IMR-90 (cell line): ENCODE data around the gene OPN5. TPM values are rescaled to one million over a fixed set of nuclear protein-coding genes. Genes with fewer than 3 reads are reported as not detected.

ENCODE experiments used
- ATAC-seq: fragments of 200-7000 bp; cut with Tn5 transposase; 2 replicates; pipeline ENCODE4 v1.9.1; 2020; ENCODE audit warnings: low read depth, mild to moderate bottlenecking, moderate library complexity
- BruUV-seq: library from RNA; stranded (reverse); fragments of 400-500 nt; replicated peaks from 2 replicates; lab custom pipeline; 2021; lab: Mats Ljungman, UMichigan
- CTCF ChIA-PET: fragments of 300-600 bp; formaldehyde crosslinking; extraction: SDS; loops from one replicate; lab custom pipeline; 2021; ENCODE audit warnings: antibody characterized with exemption; lab: Yijun Ruan, JAX
- POLR2A ChIA-PET: fragments of 300-600 bp; sonication (Branson Sonifier 250); formaldehyde crosslinking; loops from one replicate; lab custom pipeline; 2022; ENCODE audit warnings: antibody characterized with exemption; ENCODE audit not compliant: unreplicated experiment; lab: Charles Lee
- DNase-seq: peaks from one replicate; pipeline ENCODE4 v3.0.0; 2013
- H2AFZ ChIP-seq: replicated peaks from 2 replicates; pipeline ENCODE3; 2013; ENCODE audit warnings: low read length, mild to moderate bottlenecking; ENCODE audit not compliant: poor library complexity
- H2AK5ac ChIP-seq: 2 replicates; pipeline ENCODE4 v1.6.1; 2013; ENCODE audit warnings: low read depth, low read length, inconsistent platforms
- H2AK9ac ChIP-seq: replicated peaks from 2 replicates; pipeline ENCODE3; 2013; ENCODE audit warnings: mild to moderate bottlenecking, low read depth, low read length, moderate library complexity; ENCODE audit not compliant: poor library complexity
- H2BK120ac ChIP-seq: 2 replicates; pipeline ENCODE4 v1.6.1; 2013; ENCODE audit warnings: low read depth, low read length, inconsistent platforms
- H2BK15ac ChIP-seq: 3 replicates; pipeline ENCODE4 v1.6.1; 2013; ENCODE audit warnings: low read depth, low read length, inconsistent platforms
- H2BK20ac ChIP-seq: 2 replicates; pipeline ENCODE4 v1.6.1; 2013; ENCODE audit warnings: low read depth, mild to moderate bottlenecking, inconsistent platforms, low read length, moderate library complexity
- H2BK5ac ChIP-seq: 2 replicates; pipeline ENCODE4 v1.6.1; 2013; ENCODE audit warnings: mild to moderate bottlenecking, low read depth, low read length, inconsistent platforms; ENCODE audit not compliant: poor library complexity, severe bottlenecking
- H3K14ac ChIP-seq: replicated peaks from 2 replicates; pipeline ENCODE4 v1.6.1; 2013; ENCODE audit warnings: low read depth, low read length, inconsistent platforms
- H3K18ac ChIP-seq: 2 replicates; pipeline ENCODE4 v1.6.1; 2013; ENCODE audit warnings: low read depth, low read length, control low read depth
- H3K23ac ChIP-seq: 2 replicates; pipeline ENCODE4 v1.6.1; 2013; ENCODE audit warnings: low read depth, low read length, inconsistent platforms
- H3K27ac ChIP-seq: 2 replicates; pipeline ENCODE4 v1.5.1; 2013; ENCODE audit warnings: mild to moderate bottlenecking, control low read depth, low read length; ENCODE audit not compliant: insufficient read depth
- H3K27me3 ChIP-seq: 2 replicates; pipeline ENCODE4 v1.6.1; 2013; ENCODE audit warnings: low read length; ENCODE audit not compliant: control insufficient read depth, insufficient read depth
- H3K36me3 ChIP-seq: 2 replicates; pipeline ENCODE4 v1.6.1; 2013; ENCODE audit warnings: low read length, mixed read lengths; ENCODE audit not compliant: control insufficient read depth, insufficient read depth
- H3K4ac ChIP-seq: 2 replicates; pipeline ENCODE4 v1.6.1; 2013; ENCODE audit warnings: low read depth, low read length, inconsistent platforms
- H3K4me1 ChIP-seq: 2 replicates; pipeline ENCODE4 v1.6.1; 2013; ENCODE audit warnings: low read length, mixed read lengths; ENCODE audit not compliant: control insufficient read depth, insufficient read depth
- H3K4me2 ChIP-seq: 2 replicates; pipeline ENCODE4 v1.6.1; 2013; ENCODE audit warnings: low read depth, mild to moderate bottlenecking, control low read depth, low read length, moderate library complexity
- H3K4me3 ChIP-seq: 2 replicates; pipeline ENCODE4 v1.5.1; 2013; ENCODE audit warnings: low read depth, mild to moderate bottlenecking, control low read depth, low read length, moderate library complexity; ENCODE audit not compliant: insufficient read depth
- H3K56ac ChIP-seq: 2 replicates; pipeline ENCODE4 v1.6.1; 2013; ENCODE audit warnings: low read length, inconsistent platforms; ENCODE audit not compliant: insufficient read depth; ENCODE audit errors: extremely low read depth
- H3K79me1 ChIP-seq, 2 experiments: 2 replicates each; pipeline ENCODE4 v1.6.1; 2013; ENCODE audit warnings: low read length in 2 of 2, inconsistent platforms in 1 of 2, low read depth in 1 of 2
- H3K9ac ChIP-seq: 2 replicates; pipeline ENCODE4 v1.6.1; 2013; ENCODE audit warnings: low read depth, low read length, control low read depth
- H3K9me1 ChIP-seq: 2 replicates; pipeline ENCODE4 v1.6.1; 2013; ENCODE audit warnings: low read length, inconsistent platforms; ENCODE audit not compliant: insufficient read depth
- H3K9me3 ChIP-seq: 2 replicates; pipeline ENCODE4 v1.6.1; 2013; ENCODE audit warnings: low read length; ENCODE audit not compliant: control insufficient read depth, insufficient read depth
- H4K20me1 ChIP-seq: 2 replicates; pipeline ENCODE4 v1.6.1; 2013; ENCODE audit warnings: low read length, inconsistent platforms; ENCODE audit not compliant: insufficient read depth
- H4K5ac ChIP-seq: 2 replicates; pipeline ENCODE4 v1.6.1; 2013; ENCODE audit warnings: mild to moderate bottlenecking, low read depth, low read length, control low read depth
- H4K8ac ChIP-seq, 2 experiments: 2 replicates each; pipeline ENCODE4 v1.6.1; 2013; ENCODE audit warnings: low read depth in 2 of 2, low read length in 2 of 2, control low read depth in 1 of 2, inconsistent platforms in 1 of 2
- H4K91ac ChIP-seq: 2 replicates; pipeline ENCODE4 v1.6.1; 2013; ENCODE audit warnings: low read depth, low read length, inconsistent platforms; ENCODE audit not compliant: insufficient read depth
- FOS ChIP-seq: fragments of 150-350 bp; IDR thresholded peaks from 2 replicates; pipeline ENCODE4 v1.6.1; 2016; ENCODE audit warnings: low read depth, low read length
- RCOR1 ChIP-seq: IDR thresholded peaks from 2 replicates; pipeline ENCODE4 v1.6.1; 2012; ENCODE audit warnings: mild to moderate bottlenecking, low read length, improper control_type of control experiment; ENCODE audit not compliant: insufficient replicate concordance
- RFX5 ChIP-seq: IDR thresholded peaks from 2 replicates; pipeline ENCODE4 v1.8.0; 2012; ENCODE audit warnings: low read depth, mild to moderate bottlenecking, low read length, moderate library complexity
- SMC3 ChIP-seq: fragments of 150-350 bp; IDR thresholded peaks from 2 replicates; pipeline ENCODE4 v1.6.1; 2016; ENCODE audit warnings: low read depth, mild to moderate bottlenecking, antibody characterized with exemption, low read length, moderate library complexity
- dilution Hi-C: fragments of 300-500 bp; cut with HindIII; formaldehyde crosslinking; loops from one replicate; pipeline ENCODE4 v1.14.3; 2018; ENCODE audit warnings: low sequenced_read_pairs; ENCODE audit not compliant: unreplicated experiment
- in situ Hi-C: fragments of 300-500 bp; cut with MboI; formaldehyde crosslinking; loops from 3 replicates; pipeline ENCODE4 v1.14.3; 2019; ENCODE audit warnings: low sequenced_read_pairs, inconsistent platforms, mixed read lengths
- intact Hi-C: fragments of 100-400 bp; cut with micrococcal nuclease; formaldehyde crosslinking; loops from 2 replicates; pipeline ENCODE4 v1.10.0; 2022
- polyA plus RNA-seq, 3 experiments: library from polyadenylated mRNA; depleted of rRNA; stranded (reverse); fragments of >200 nt; gene quantifications; 2 replicates each; pipeline ENCODE4 v1.2.3, GENCODE V29; 2012; ENCODE audit warnings: low replicate concordance in 1 of 3
- total RNA-seq: library from RNA; depleted of rRNA; stranded (reverse); fragments of >200 nt; gene quantifications from 2 replicates; pipeline ENCODE4 v1.2.3, GENCODE V29; 2012

OPN5 gene
- total and polyA plus RNA-seq, 2 of the 4 experiments (the other 2 are of a cell fraction), result not detected

DNA sequence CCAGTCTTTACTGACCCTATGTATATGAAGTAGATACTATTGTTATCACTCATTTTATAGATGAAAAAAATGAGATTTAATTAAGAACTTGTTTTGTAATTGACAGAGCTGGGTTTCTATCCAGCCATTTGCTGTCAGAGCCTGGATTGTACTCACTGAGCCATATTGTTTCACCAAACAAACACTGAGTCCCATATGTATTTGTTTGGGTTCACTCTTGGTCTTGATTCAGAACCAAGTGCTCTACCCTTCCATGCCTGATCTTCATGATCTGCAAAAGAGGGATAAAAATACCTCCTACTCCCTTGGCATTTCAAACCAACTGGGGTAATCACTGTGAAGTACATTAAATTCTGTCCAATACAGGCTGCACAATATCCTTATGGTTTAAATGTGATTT, 52.4 kb downstream of the OPN5 start:
- Histone ChIP-seq H3K4me2 (no peak overlapping the region), H3K23ac (no peak overlapping the region), H3K14ac (no peak overlapping the region), H3K36me3 (no peaks in the 10 kb centered on the region), H3K27ac (no peak overlapping the region), H2BK15ac (no peak overlapping the region), H2BK120ac (no peak overlapping the region), H4K20me1 (no peaks in the 10 kb centered on the region), H2AK9ac (no peak overlapping the region), H2AFZ (no peak overlapping the region), H3K4me3 (no peak overlapping the region), H2BK5ac (no peak overlapping the region), H3K9me1 (no peaks in the 10 kb centered on the region), H4K5ac (no peak overlapping the region), H2AK5ac (no peak overlapping the region), H2BK20ac (no peak overlapping the region), H3K4ac (no peak overlapping the region), H3K9ac (no peak overlapping the region), H3K56ac (no peak overlapping the region), H3K18ac (no peak overlapping the region), H3K27me3 (no peaks in the 10 kb centered on the region), H4K91ac (no peak overlapping the region), H3K9me3 (no peaks in the 10 kb centered on the region), H3K79me1 (no peaks in the 10 kb centered on the region), H4K8ac (no peak overlapping the region), H3K4me1 (no peaks in the 10 kb centered on the region)
- DNase-seq (no peak), ATAC-seq (no peak)
- in situ Hi-C loops (no loop called here), dilution Hi-C loops (no loop called here), intact Hi-C loops (no loop called here)
- no TSS peak for BruUV-seq
- POLR2A ChIA-PET, result no interaction called here
- no peak for TF ChIP-seq FOS
- no peak for TF ChIP-seq RFX5
- no peak for TF ChIP-seq RCOR1
- no peak for TF ChIP-seq SMC3
- CTCF ChIA-PET, result no interaction called here
